Fibroblast of the aortic adventitia (primary cell): ENCODE measurements around the gene TTLL7. TPM values are rescaled to one million over a fixed set of nuclear protein-coding genes. Genes with fewer than 3 reads are reported as not detected.

Source experiments
- DNase-seq: peaks from one replicate; pipeline ENCODE4 v3.0.0-alpha.2; 2010; ENCODE audit warnings: low read depth
- H3K4me3 ChIP-seq: 2 replicates; pipeline ENCODE4 v1.5.1; 2011; ENCODE audit warnings: low read depth, mild to moderate bottlenecking, control low read depth, low read length, moderate library complexity
- total RNA-seq: library from RNA; depleted of rRNA; stranded (reverse); fragments of >200 nt; gene quantifications from 2 replicates; pipeline ENCODE4 v1.2.3, GENCODE V29; 2012; ENCODE audit warnings: low replicate concordance
- TF ChIP-seq, protein P1 (sequence below): IDR thresholded peaks from 2 replicates; pipeline ENCODE4 v1.5.1; 2011; ENCODE audit warnings: mild to moderate bottlenecking, low read length, control low read depth, inconsistent platforms; ENCODE audit not compliant: insufficient read depth

TTLL7 gene
- total RNA-seq, 1 donor: 20.9 TPM

DNA sequence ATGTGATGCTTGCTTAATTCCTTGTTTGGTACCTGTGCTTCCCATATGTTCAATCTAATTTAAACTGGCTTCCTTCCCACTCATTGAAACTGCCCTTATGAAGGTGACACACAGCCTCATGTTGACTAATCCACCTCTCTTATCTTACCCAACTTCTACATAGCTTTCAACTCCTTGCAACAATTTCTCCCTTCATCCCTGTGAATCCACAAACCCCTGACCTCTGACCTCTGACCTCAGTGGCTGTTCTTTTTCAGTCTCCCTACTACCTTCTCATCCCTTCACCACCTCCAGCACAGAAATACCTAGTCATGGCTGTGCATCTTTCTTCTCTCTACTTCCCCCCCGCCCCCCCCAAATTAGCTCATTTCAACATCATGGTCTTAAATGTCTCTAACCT lies 144.5 kb downstream of the TTLL7 start:
- no peak for DNase-seq

DNA sequence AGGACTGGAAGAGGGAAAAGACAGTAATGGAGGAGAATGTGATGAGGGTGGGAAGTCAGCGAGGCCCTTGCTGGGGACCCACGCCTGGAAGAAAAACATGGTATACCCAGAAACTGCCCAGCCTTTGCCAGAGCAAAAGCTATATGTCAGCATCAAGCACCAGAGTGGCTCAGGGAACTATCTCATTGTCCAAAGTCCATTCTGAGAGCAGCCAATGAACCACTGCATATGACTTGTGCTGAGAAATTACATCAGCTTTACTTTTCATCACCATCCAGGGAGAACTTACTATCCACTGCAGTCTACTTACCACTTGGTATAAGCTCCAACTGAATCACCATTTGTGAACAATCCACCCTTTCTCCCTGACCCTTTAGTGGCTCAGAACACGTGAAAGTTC lies 148.1 kb downstream of the TTLL7 start:
- no peak for DNase-seq
- H3K4me3 ChIP-seq: no peak overlapping the region
- TF ChIP-seq, protein P1, sequence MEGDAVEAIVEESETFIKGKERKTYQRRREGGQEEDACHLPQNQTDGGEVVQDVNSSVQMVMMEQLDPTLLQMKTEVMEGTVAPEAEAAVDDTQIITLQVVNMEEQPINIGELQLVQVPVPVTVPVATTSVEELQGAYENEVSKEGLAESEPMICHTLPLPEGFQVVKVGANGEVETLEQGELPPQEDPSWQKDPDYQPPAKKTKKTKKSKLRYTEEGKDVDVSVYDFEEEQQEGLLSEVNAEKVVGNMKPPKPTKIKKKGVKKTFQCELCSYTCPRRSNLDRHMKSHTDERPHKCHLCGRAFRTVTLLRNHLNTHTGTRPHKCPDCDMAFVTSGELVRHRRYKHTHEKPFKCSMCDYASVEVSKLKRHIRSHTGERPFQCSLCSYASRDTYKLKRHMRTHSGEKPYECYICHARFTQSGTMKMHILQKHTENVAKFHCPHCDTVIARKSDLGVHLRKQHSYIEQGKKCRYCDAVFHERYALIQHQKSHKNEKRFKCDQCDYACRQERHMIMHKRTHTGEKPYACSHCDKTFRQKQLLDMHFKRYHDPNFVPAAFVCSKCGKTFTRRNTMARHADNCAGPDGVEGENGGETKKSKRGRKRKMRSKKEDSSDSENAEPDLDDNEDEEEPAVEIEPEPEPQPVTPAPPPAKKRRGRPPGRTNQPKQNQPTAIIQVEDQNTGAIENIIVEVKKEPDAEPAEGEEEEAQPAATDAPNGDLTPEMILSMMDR: no peak

More for the DNA sequence above, 144.5 kb downstream of the TTLL7 start:
- TF ChIP-seq, protein P1: no peak
- no peak overlapping the region for H3K4me3 ChIP-seq

DNA sequence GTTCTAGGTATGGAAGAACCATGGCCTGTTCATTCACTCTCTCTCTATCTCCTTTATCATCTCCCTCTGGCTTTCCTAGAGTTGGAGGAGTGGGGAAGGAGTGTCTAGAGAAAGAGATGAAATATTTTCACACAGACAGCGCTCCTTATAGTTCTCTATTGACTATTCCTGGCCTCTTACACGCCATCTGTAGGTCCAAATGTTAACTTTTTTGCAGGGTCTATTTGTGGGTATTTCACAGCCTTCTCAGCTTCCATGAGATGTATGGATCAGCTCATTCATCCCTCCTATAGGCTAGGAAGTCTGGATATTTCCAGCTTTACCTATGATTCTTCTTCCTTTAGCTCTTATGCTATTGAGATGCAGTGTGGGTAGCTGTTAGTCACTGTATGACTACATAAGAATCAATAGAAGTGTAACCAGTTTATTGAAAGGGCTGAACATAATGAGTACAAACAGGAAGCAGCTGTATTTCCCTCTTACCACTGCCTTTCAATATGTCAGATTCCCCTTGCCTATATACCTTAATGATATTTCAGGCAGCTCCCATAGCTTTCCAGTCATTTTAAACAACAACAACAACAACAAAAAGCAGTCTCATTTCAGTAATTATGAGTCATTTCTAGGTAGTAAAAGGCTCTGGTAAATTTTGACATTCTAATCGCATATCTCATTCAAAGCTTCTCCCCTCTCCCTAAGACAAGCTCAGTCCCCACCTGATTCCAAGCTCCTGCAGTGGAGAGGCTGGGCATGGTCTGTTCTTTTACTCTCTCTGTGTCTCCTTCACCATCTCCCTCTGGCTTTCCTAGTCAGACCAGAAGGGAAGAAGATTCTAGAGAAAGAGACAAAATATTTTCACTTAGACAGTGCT lies 149.5 kb downstream of the TTLL7 start:
- TF ChIP-seq, protein P1: no peak
- no peak for DNase-seq
- H3K4me3 ChIP-seq: no peak overlapping the region

DNA sequence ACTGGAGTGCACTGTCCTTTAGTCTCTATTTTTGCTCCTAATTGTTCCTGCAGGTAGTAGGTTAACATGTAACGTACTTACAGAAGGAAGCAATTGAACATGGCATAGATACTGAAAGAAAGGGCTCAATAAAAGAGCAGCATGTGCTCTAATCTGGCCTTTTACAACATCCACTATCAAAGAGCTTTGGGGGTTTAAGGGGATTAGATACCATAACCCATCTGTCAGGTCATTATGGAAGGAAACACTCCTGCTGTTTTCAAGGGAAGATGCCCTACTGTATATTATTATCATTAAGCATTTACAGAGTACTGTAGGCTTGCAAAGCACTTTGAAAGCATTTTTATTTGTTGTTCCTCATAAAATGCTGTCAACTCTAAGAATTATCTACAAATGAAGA lies 152.8 kb downstream of the TTLL7 start:
- H3K4me3 ChIP-seq: no peak overlapping the region
- TF ChIP-seq, protein P1: no peak
- no peak for DNase-seq

DNA sequence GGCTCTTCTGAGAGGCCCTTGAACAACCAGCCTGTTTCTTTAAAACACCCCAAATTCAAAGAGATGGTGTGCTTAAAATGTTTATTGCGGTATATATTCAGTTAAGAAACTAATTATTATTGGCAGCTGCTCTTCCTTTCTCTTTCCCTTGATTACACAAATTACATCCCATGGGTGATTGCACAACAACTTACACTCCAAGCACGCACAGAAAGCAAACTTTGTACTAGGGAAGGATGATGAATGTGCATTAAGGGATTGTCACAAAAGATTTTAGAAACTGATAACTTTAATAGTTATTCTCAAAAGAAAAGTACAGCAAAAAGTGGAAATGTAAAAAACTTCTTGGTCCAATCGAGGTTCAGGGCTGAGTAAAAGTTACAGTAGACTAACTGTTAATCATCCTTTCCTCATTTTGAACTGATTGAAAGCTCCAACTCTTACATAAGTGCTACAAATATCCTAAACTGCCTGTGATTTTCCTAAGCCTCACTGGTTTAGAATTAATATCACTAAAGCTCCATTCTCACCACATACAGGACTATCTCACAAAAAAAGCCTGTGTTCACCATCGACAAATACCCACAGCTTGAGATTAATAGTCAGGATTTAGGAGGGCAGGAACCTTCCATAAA lies 153.4 kb downstream of the TTLL7 start:
- peak; percentile 17 for DNase-seq
- TF ChIP-seq, protein P1: no peak
- no peak overlapping the region for H3K4me3 ChIP-seq

DNA sequence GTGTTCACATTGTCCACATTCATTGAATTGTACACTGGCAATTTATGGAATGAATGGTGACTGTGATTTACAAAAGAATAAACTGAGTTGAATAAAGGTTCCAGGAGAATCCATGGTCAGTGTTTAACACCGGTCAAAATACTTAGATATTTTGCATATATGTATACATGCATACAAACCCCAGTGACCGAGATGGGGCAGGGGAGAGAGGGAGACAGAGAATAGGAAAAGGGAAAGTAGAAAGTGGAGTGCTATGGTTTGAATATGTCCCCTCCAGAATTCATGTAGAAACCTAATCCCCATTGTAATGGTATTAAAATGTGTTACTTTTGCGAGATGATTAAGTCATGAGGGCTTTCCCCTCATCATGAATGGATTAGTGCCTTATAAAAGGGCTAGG lies 154.4 kb downstream of the TTLL7 start:
- DNase-seq: no peak
- H3K4me3 ChIP-seq: no peak overlapping the region
- TF ChIP-seq, protein P1: no peak
